ENCODE results near the gene KCNQ1. TPM values are rescaled to one million over a fixed set of nuclear protein-coding genes. Genes with fewer than 3 reads are reported as not detected.

KCNQ1 gene
- total RNA-seq, 1 experiment from 2014 or later, result 0.71 TPM

- in situ Hi-C loops (cut with HindIII; ENCODE audit: low pct_unique_long_range_greater_than_20kb, low sequenced_read_pairs), result no loop called here
- DNase-seq (ENCODE audit: low read depth, low spot score), result no peak
These were observed 23.4 kb upstream of the KCNQ1 start for GRCh38 chr11:2421226-2421994.

- in situ Hi-C loops (cut with HindIII; ENCODE audit: low pct_unique_long_range_greater_than_20kb, low sequenced_read_pairs), result no loop called here
- no peak for DNase-seq (ENCODE audit: low read depth, low spot score)
These were observed 22.8 kb upstream of the KCNQ1 start for GRCh38 chr11:2421996-2422395.

GRCh38 chr11:2422461-2423156 lies 22.2 kb upstream of the KCNQ1 start:
- in situ Hi-C loops (cut with HindIII; ENCODE audit: low pct_unique_long_range_greater_than_20kb, low sequenced_read_pairs), result no loop called here
- DNase-seq (ENCODE audit: low read depth, low spot score), result no peak

- in situ Hi-C loops (cut with HindIII; ENCODE audit: low pct_unique_long_range_greater_than_20kb, low sequenced_read_pairs), result no loop called here
- DNase-seq (ENCODE audit: low read depth, low spot score), result no peak
These were observed 21.4 kb upstream of the KCNQ1 start for GRCh38 chr11:2423157-2424025.

GRCh38 chr11:2424811-2425495 lies 19.9 kb upstream of the KCNQ1 start:
- DNase-seq (ENCODE audit: low read depth, low spot score), result no peak
- in situ Hi-C loops (cut with HindIII; ENCODE audit: low pct_unique_long_range_greater_than_20kb, low sequenced_read_pairs), result no loop called here

- DNase-seq (ENCODE audit: low read depth, low spot score), result no peak
- in situ Hi-C loops (cut with HindIII; ENCODE audit: low pct_unique_long_range_greater_than_20kb, low sequenced_read_pairs), result no loop called here
These were observed 19.3 kb upstream of the KCNQ1 start for GRCh38 chr11:2425506-2425905.

- in situ Hi-C loops (cut with HindIII; ENCODE audit: low pct_unique_long_range_greater_than_20kb, low sequenced_read_pairs), result no loop called here
- no peak for DNase-seq (ENCODE audit: low read depth, low spot score)
These were observed 18.6 kb upstream of the KCNQ1 start for GRCh38 chr11:2426221-2426620.

- in situ Hi-C loops (cut with HindIII; ENCODE audit: low pct_unique_long_range_greater_than_20kb, low sequenced_read_pairs), result no loop called here
- DNase-seq (ENCODE audit: low read depth, low spot score), result no peak
These were observed 17.8 kb upstream of the KCNQ1 start for GRCh38 chr11:2426826-2427521.

GRCh38 chr11:2427721-2428321 lies 17.0 kb upstream of the KCNQ1 start:
- DNase-seq (ENCODE audit: low read depth, low spot score), result no peak
- in situ Hi-C loops (cut with HindIII; ENCODE audit: low pct_unique_long_range_greater_than_20kb, low sequenced_read_pairs), result no loop called here

- in situ Hi-C loops (cut with HindIII; ENCODE audit: low pct_unique_long_range_greater_than_20kb, low sequenced_read_pairs), result no loop called here
- peak; percentile 77 for DNase-seq (ENCODE audit: low read depth, low spot score)
These were observed 16.4 kb upstream of the KCNQ1 start for GRCh38 chr11:2428322-2428795.

GRCh38 chr11:2431395-2431794 lies 13.4 kb upstream of the KCNQ1 start:
- no peak for DNase-seq (ENCODE audit: low read depth, low spot score)
- in situ Hi-C loops (cut with HindIII; ENCODE audit: low pct_unique_long_range_greater_than_20kb, low sequenced_read_pairs), result no loop called here

GRCh38 chr11:2432171-2432621 lies 12.6 kb upstream of the KCNQ1 start:
- in situ Hi-C loops (cut with HindIII; ENCODE audit: low pct_unique_long_range_greater_than_20kb, low sequenced_read_pairs), result no loop called here
- no peak for DNase-seq (ENCODE audit: low read depth, low spot score)

GRCh38 chr11:2432628-2433071 lies 12.2 kb upstream of the KCNQ1 start:
- in situ Hi-C loops (cut with HindIII; ENCODE audit: low pct_unique_long_range_greater_than_20kb, low sequenced_read_pairs), result no loop called here
- DNase-seq (ENCODE audit: low read depth, low spot score), result no peak

GRCh38 chr11:2433106-2433925 lies 11.5 kb upstream of the KCNQ1 start:
- in situ Hi-C loops (cut with HindIII; ENCODE audit: low pct_unique_long_range_greater_than_20kb, low sequenced_read_pairs), result no loop called here
- DNase-seq (ENCODE audit: low read depth, low spot score), result no peak

- in situ Hi-C loops (cut with HindIII; ENCODE audit: low pct_unique_long_range_greater_than_20kb, low sequenced_read_pairs), result no loop called here
- no peak for DNase-seq (ENCODE audit: low read depth, low spot score)
These were observed 10.8 kb upstream of the KCNQ1 start for GRCh38 chr11:2434008-2434407.

Measured in SK-MEL-5 (cell line).